ENCODE results near the gene MAPK10.
"Not testable (repeated sequence)": the region's sequence is repeated elsewhere in the genome, so short reads cannot be mapped to it uniquely, and the experiment has no call there.

Gene MAPK10

GRCh38 chr4:86366920-86367319 is 7.1 kb upstream of the MAPK10 start:
- Mint-ChIP-seq H3K9me3 (peaks cover 8% of the 10 kb centered on the region), H3K4me3 (no peak overlapping the region), H3K27me3 (no peaks in the 10 kb centered on the region), H3K4me1 (ENCODE audit: low read depth) (no peaks in the 10 kb centered on the region), H3K36me3 (ENCODE audit: low read depth) (no peaks in the 10 kb centered on the region), H3K27ac (no peak overlapping the region)
- intact Hi-C loops (cut with micrococcal nuclease): no loop called here

DNA sequence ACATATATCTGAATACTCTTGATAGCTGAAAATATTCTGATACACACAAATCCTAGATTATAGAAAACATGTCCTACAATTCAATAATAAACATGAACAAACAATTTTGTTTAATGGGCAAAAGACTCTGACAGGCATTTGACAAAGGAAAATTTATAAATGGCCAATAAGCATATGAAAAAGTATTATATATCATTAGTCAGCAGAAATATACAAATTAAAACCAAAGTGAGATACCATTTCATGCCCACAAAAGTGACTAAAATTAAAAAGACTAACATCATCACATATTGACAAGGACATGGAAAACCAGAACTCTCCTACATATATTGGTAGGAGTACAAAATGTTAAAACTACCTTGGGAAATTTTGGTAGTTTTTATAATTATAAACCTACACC is 2.7 kb upstream of the MAPK10 start:
- Mint-ChIP-seq H3K36me3 (ENCODE audit: low read depth) (no peaks in the 10 kb centered on the region), H3K9me3 (no peaks in the 10 kb centered on the region), H3K4me3 (no peak overlapping the region), H3K4me1 (ENCODE audit: low read depth) (peaks cover 12% of the 10 kb centered on the region), H3K27me3 (no peaks in the 10 kb centered on the region), H3K27ac (no peak overlapping the region)
- intact Hi-C loops (cut with micrococcal nuclease): loop anchor here (5.0 kb wide), 1 partner anchor 530 kb away; the partner anchor contains the start of gene C4orf36

DNA sequence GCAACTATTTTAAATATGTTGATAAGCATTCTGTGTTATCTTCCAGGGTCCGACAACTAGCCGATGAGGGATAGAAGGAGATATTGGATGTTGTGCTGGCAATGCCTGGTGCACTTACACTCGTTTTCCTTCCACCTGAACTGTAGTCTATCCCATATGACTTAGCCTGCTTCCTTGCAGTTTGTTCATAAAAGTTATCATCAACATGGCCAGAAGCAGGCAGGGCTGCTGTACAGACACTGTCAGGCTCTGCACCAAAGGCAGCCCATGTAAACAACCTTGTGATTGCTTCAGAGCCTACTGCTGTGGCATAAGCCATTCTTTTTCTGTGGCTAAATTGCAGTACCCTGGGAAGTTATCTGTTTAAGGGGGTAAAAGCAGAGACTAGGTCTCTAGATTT is 1.6 kb downstream of the MAPK10 start:
- H3K27ac Mint-ChIP-seq: peak overlapping the region; percentile 2
- H3K4me3 Mint-ChIP-seq: no peak overlapping the region
- peaks cover 12% of the 10 kb centered on the region for H3K4me1 Mint-ChIP-seq (ENCODE audit: low read depth)
- intact Hi-C loops (cut with micrococcal nuclease): no loop called here
- no peaks in the 10 kb centered on the region for H3K9me3 Mint-ChIP-seq
- H3K36me3 Mint-ChIP-seq (ENCODE audit: low read depth): no peaks in the 10 kb centered on the region
- H3K27me3 Mint-ChIP-seq: no peaks in the 10 kb centered on the region

DNA sequence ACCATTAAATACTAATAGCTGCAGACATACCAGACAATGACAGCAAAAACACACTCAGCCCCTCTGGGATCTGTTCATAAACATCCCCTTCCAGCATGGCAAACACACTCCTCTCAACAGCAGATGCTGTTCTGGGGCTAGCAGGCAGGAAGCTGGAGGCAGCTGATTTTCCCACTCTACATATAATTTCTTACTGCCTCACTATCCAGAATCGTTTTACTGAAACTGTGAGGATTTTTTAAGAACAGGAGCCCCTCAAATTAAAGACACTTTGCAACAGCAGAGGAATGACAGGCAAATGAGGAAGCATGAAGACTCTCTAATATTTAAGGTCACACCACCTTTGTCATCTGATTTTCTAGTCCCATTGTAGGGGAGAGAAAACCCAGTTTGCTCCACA is 2.2 kb downstream of the MAPK10 start:
- Mint-ChIP-seq H3K27ac (no peak overlapping the region), H3K4me3 (no peak overlapping the region), H3K27me3 (no peaks in the 10 kb centered on the region), H3K4me1 (ENCODE audit: low read depth) (peaks cover 12% of the 10 kb centered on the region), H3K36me3 (ENCODE audit: low read depth) (no peaks in the 10 kb centered on the region), H3K9me3 (no peaks in the 10 kb centered on the region)
- intact Hi-C loops (cut with micrococcal nuclease): no loop called here

DNA sequence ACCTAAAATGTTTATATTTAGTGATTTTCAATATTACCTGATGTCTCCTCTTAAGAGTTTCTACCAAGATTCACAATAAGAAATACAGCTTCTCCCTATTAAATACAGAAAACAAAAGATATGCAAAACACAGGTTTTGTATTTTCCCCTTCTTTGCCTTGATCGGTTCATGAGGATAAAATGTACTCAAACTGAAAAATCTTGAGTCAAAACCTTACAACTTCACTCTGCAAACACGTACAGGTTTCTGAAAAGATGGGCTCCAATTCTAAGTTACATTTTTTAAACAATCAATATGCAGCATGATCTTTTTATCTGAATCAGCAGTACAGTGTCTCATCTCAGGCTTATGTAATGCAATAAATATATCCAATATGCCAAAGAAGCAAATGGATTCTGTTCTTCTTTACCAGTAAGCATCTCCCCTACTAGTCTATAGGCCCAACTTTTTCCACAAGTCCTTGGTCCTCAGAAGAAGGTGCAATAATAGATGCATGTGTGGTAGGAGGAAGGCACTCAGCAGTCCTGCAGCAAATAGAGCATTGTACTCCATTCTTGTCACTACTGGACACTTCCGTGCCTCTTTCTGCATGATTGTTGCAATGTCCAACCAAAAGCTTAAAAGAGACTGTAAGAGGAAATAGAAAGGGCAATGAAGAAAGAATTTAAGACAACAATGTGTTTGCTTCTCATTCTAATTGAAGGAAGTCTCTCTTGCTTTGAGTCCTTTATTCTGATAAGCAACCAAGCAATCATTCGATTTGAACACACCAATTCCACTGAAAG is 3.2 kb downstream of the MAPK10 start:
- H3K4me3 Mint-ChIP-seq: no peak overlapping the region
- no peaks in the 10 kb centered on the region for H3K36me3 Mint-ChIP-seq (ENCODE audit: low read depth)
- intact Hi-C loops (cut with micrococcal nuclease): no loop called here
- H3K4me1 Mint-ChIP-seq (ENCODE audit: low read depth): peaks cover 12% of the 10 kb centered on the region
- H3K9me3 Mint-ChIP-seq: no peaks in the 10 kb centered on the region
- no peak overlapping the region for H3K27ac Mint-ChIP-seq
- H3K27me3 Mint-ChIP-seq: no peaks in the 10 kb centered on the region

DNA sequence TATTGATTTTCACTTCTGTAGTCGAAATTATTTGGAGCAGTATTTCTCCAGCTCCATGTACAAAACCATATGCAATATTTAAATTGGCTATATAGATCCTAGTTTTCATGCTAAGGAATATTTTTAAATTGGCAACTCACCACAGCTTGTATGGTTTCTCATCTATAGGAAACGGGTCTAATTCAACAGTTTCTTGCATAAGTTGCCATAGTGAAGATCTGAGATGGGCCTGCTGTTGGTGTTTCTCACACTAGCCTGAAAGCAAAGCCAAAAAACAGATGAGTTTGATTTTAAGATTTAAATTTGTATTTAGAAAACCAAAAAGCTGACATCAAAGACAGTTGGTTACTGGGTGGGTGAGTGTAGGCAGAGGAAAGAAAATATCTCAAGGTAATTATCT is 5.5 kb downstream of the MAPK10 start:
- Mint-ChIP-seq H3K27ac (no peak overlapping the region), H3K4me1 (ENCODE audit: low read depth) (peaks cover 3% of the 10 kb centered on the region), H3K27me3 (no peaks in the 10 kb centered on the region)

DNA sequence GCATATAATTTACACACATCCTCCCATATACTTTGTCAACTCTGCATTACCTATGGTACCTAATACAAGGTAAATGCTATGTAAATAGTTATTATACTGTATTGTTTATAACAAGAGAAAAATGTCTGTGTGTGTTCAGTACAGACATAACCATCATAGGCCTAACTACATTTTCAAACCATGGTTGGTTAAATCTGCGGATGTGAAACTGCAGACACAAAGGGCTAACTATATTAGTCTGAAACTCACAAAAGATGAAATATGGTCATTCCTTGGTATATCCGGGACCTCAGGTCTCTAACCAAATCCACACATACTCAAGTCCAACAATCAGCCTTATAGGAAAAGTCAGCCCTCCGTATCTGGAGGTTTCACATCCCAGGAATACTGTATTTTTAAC is 13.5 kb downstream of the MAPK10 start:
- intact Hi-C loops (cut with micrococcal nuclease): no loop called here
- no peaks in the 10 kb centered on the region for H3K4me1 Mint-ChIP-seq (ENCODE audit: low read depth)
- no peak overlapping the region for H3K4me3 Mint-ChIP-seq
- H3K36me3 Mint-ChIP-seq (ENCODE audit: low read depth): no peaks in the 10 kb centered on the region
- no peaks in the 10 kb centered on the region for H3K27me3 Mint-ChIP-seq
- H3K27ac Mint-ChIP-seq: no peak overlapping the region
- no peaks in the 10 kb centered on the region for H3K9me3 Mint-ChIP-seq

More for the DNA sequence above, 5.5 kb downstream of the MAPK10 start:
- intact Hi-C loops (cut with micrococcal nuclease): no loop called here
- Mint-ChIP-seq H3K4me3 (no peak overlapping the region), H3K36me3 (ENCODE audit: low read depth) (no peaks in the 10 kb centered on the region), H3K9me3 (no peaks in the 10 kb centered on the region)

- Mint-ChIP-seq H3K36me3 (ENCODE audit: low read depth) (no peaks in the 10 kb centered on the region), H3K27me3 (no peaks in the 10 kb centered on the region), H3K4me1 (ENCODE audit: low read depth) (no peaks in the 10 kb centered on the region), H3K4me3 (no peak overlapping the region), H3K9me3 (no peaks in the 10 kb centered on the region), H3K27ac (no peak overlapping the region)
- intact Hi-C loops (cut with micrococcal nuclease): loop anchor here (1.0 kb wide), 1 partner anchor 32 kb away; no protein-coding TSS in a partner anchor
These were observed 15.7 kb downstream of the MAPK10 start for GRCh38 chr4:86344127-86344526.

DNA sequence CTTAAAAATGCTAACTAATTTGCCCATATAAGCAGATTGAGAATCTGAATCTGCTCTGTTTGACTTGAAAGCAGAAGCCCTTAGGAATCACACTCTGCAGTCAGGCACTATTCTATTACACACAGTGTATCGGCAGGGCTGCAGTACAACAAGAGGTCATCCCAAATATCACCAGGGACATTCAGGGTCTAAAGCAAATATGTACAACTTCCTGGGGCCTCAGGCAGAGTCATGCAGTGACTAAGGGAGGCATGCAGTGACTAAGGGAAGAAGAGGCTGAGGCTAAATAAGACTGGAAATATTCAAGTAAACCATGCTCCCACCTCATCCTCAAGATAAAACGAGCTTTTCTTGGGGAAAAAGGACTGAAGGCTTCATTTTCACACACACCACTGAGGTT is 20.9 kb downstream of the MAPK10 start:
- Mint-ChIP-seq H3K27ac (no peak overlapping the region), H3K4me3 (no peak overlapping the region), H3K27me3 (no peaks in the 10 kb centered on the region), H3K4me1 (ENCODE audit: low read depth) (no peaks in the 10 kb centered on the region), H3K9me3 (no peaks in the 10 kb centered on the region), H3K36me3 (ENCODE audit: low read depth) (no peaks in the 10 kb centered on the region)
- intact Hi-C loops (cut with micrococcal nuclease): no loop called here

GRCh38 chr4:86338521-86338920 is 21.3 kb downstream of the MAPK10 start:
- intact Hi-C loops (cut with micrococcal nuclease): no loop called here
- H3K4me3 Mint-ChIP-seq: no peak overlapping the region
- no peak overlapping the region for H3K27ac Mint-ChIP-seq
- no peaks in the 10 kb centered on the region for H3K4me1 Mint-ChIP-seq (ENCODE audit: low read depth)
- no peaks in the 10 kb centered on the region for H3K9me3 Mint-ChIP-seq
- H3K27me3 Mint-ChIP-seq: no peaks in the 10 kb centered on the region
- H3K36me3 Mint-ChIP-seq (ENCODE audit: low read depth): no peaks in the 10 kb centered on the region

GRCh38 chr4:86334020-86334750 is 25.7 kb downstream of the MAPK10 start:
- H3K9me3 Mint-ChIP-seq: no peaks in the 10 kb centered on the region
- H3K27me3 Mint-ChIP-seq: no peaks in the 10 kb centered on the region
- no peaks in the 10 kb centered on the region for H3K36me3 Mint-ChIP-seq (ENCODE audit: low read depth)
- no peaks in the 10 kb centered on the region for H3K4me1 Mint-ChIP-seq (ENCODE audit: low read depth)
- intact Hi-C loops (cut with micrococcal nuclease): no loop called here
- H3K27ac Mint-ChIP-seq: no peak overlapping the region
- H3K4me3 Mint-ChIP-seq: no peak overlapping the region

GRCh38 chr4:86333236-86333635 is 26.6 kb downstream of the MAPK10 start:
- Mint-ChIP-seq H3K27ac (no peak overlapping the region), H3K9me3 (no peaks in the 10 kb centered on the region), H3K4me3 (no peak overlapping the region), H3K27me3 (no peaks in the 10 kb centered on the region), H3K36me3 (ENCODE audit: low read depth) (no peaks in the 10 kb centered on the region), H3K4me1 (ENCODE audit: low read depth) (no peaks in the 10 kb centered on the region)
- intact Hi-C loops (cut with micrococcal nuclease): no loop called here

DNA sequence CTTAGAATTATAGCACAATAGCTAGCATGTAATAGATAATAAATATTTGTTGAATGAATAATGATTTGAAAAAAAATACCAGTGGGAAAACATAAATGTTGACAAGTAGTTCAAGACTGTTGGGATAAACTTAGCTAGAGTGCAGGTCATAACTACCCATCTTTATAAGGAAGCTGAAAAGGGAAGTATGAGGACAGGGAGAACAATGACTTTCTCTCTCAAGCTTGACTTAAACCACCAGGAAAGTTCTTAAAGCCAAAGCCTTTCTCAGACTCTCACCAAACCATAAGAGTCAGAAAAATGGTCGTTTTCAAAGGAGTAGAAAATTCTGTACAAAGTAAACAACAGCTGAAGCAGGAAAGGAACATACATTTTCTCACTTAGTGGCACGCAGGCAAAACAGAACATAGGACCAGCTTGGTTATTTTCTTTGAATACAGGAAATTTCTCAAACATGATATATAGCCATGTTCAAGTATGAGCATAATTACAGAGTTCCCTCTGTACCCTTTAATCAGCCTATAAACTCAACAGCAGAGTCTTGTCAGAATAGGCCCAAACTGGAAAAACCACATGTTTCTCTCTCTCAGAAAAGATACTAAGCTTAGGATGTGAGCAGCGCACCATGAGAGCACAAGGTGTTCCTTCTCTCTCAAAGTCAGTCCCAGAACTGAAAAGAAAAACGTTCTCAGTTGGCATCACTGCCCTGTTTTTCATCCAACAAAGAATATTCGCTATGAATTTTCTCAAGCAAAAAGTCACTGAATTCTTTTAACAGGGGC is 28.7 kb downstream of the MAPK10 start:
- Mint-ChIP-seq H3K4me1 (ENCODE audit: low read depth) (no peaks in the 10 kb centered on the region), H3K36me3 (ENCODE audit: low read depth) (no peaks in the 10 kb centered on the region), H3K4me3 (no peak overlapping the region), H3K27me3 (no peaks in the 10 kb centered on the region), H3K9me3 (no peaks in the 10 kb centered on the region), H3K27ac (no peak overlapping the region)
- intact Hi-C loops (cut with micrococcal nuclease): no loop called here

DNA sequence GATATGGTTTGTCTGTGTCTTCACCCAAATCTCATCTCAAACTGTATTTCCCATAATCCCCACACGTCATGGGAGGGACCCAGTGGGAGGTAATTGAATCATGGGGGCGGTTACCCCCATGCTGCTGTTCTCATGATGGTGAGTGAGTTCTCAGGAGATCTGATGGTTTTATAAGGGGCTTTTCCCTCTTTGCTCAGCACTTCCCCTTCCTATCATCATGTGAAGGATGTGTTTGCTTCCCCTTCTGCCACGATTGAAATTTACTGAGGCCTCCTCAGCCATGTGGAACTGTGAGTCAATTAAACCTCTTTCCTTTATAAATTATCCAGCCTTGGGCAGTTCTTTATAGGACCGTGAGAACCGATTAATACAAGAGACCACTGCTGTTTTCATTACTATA is 29.4 kb downstream of the MAPK10 start:
- H3K4me3 Mint-ChIP-seq; intact Hi-C loops (cut with micrococcal nuclease); H3K36me3 Mint-ChIP-seq (ENCODE audit: low read depth); H3K27me3 Mint-ChIP-seq; H3K4me1 Mint-ChIP-seq (ENCODE audit: low read depth); H3K27ac Mint-ChIP-seq; H3K9me3 Mint-ChIP-seq: not testable (repeated sequence)
